Natural killer cell (primary cell): ENCODE data around the gene ADAMTS4. TPM values are rescaled to one million over a fixed set of nuclear protein-coding genes. Genes with fewer than 3 reads are reported as not detected.
A peak's percentile ranks its signal among the peaks of the same experiment; 100 is the strongest.

Source experiments
- ATAC-seq, 3 donors: fragments of 150-1000 bp in 2 of 3; fragments of 200-7000 bp in 1 of 3; cut with Tn5 transposase; 1 replicate in 1 of 3; 2 replicates in 2 of 3; pipeline ENCODE4 v1.10.0; 2021; ENCODE audit warnings: mild to moderate bottlenecking in 2 of 3, moderate library complexity in 2 of 3
- DNase-seq, 2 donors: peaks; one replicate each; pipeline versions ENCODE4 v3.0.0 to v3.0.0-alpha.2; 2013 to 2021; ENCODE audit warnings: mixed read lengths in 1 of 2
- H3K27ac ChIP-seq: one replicate; pipeline ENCODE4 v1.5.1; 2013; ENCODE audit warnings: mild to moderate bottlenecking, low read length
- H3K27me3 ChIP-seq: one replicate; pipeline ENCODE4 v1.6.1; 2013; ENCODE audit warnings: low read length; ENCODE audit not compliant: control insufficient read depth, insufficient read depth
- H3K36me3 ChIP-seq: one replicate; pipeline ENCODE4 v1.6.1; 2013; ENCODE audit warnings: low read length; ENCODE audit not compliant: control insufficient read depth, insufficient read depth
- H3K4me1 ChIP-seq: one replicate; pipeline ENCODE4 v1.6.1; 2013; ENCODE audit warnings: low read length; ENCODE audit not compliant: control insufficient read depth, insufficient read depth
- H3K4me3 ChIP-seq: one replicate; pipeline ENCODE4 v1.5.1; 2013; ENCODE audit warnings: low read length
- H3K9me3 ChIP-seq: one replicate; pipeline ENCODE4 v1.6.1; 2013; ENCODE audit warnings: low read length; ENCODE audit not compliant: control insufficient read depth, insufficient read depth
- H3K27ac Mint-ChIP-seq, 2 donors: one replicate each; pipeline ENCODE4 v1.8.0; 2022; ENCODE audit warnings: mild to moderate bottlenecking in 2 of 2, mixed read lengths in 2 of 2, moderate library complexity in 1 of 2
- H3K27me3 Mint-ChIP-seq, 2 donors: one replicate each; pipeline ENCODE4 v1.8.0; 2022; ENCODE audit warnings: low read depth in 2 of 2, mixed read lengths in 2 of 2
- H3K36me3 Mint-ChIP-seq: one replicate; pipeline ENCODE4 v1.8.0; 2022; ENCODE audit warnings: mixed read lengths
- H3K4me1 Mint-ChIP-seq, 2 donors: one replicate each; pipeline ENCODE4 v1.8.0; 2022; ENCODE audit warnings: mixed read lengths in 2 of 2
- H3K4me3 Mint-ChIP-seq: one replicate; pipeline ENCODE4 v1.8.0; 2022; ENCODE audit warnings: mild to moderate bottlenecking, moderate library complexity, mixed read lengths
- H3K9me3 Mint-ChIP-seq, 2 donors: one replicate each; pipeline ENCODE4 v1.8.0; 2022; ENCODE audit warnings: mixed read lengths in 2 of 2
- WGBS: methylation state at CpG from one replicate; pipeline ENCODE4 v1.1.7; 2013; ENCODE audit warnings: missing lambda C conversion rate; ENCODE audit not compliant: insufficient coverage; 5-methylcytosine and 5-hydroxymethylcytosine counted together
- intact Hi-C: fragments of 100-400 bp; cut with micrococcal nuclease; formaldehyde crosslinking; loops from one replicate; pipeline ENCODE4 v1.14.2; 2022
- total RNA-seq, 4 donors: library from RNA; stranded (reverse); fragments of 120-200 nt in 1 of 4; gene quantifications; one replicate each; pipeline versions ENCODE4 v1.2.3 to v1.2.4, GENCODE V29; 2013 to 2022
- TF ChIP-seq, protein P1 (sequence below): fragments of 200-600 bp; IDR thresholded peaks from one replicate; pipeline ENCODE4 v1.8.0; 2022; ENCODE audit warnings: antibody characterized with exemption

ADAMTS4 gene
- total RNA-seq, 3 donors from 2014 or later (not counting 1 experiment from before 2014, with no cell fraction given): 0.14 to 0.20 (median 0.14) TPM

DNA sequence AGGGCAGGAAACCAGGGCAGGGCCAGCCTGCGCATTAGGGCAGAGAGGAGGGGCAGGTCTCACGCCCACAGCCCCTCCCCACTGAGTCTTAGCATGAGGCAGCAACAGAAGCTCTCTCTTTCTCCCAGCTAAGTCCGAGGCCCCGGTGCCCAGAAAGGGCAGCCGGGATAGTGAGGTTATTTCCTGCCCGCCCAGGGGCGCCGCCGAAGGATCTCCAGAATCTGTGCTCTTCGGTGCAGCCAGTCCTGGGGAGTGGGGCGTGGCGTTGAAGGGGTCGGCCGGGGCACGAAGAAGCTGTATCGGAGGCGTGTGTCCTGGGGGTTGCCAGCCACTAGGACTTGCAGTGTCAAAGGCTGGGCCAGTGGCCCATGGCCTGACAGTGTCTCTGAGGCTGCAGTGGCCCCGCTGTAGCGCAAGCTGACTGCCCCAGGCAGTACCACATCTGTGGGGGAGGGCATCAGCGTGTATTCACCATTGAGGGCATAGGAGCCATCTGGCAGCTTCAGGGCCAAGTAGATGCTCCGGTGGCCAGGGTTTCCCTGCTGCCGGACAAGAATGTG is 7.8 kb downstream of the ADAMTS4 start:
- H3K27me3 Mint-ChIP-seq: no peaks in the 10 kb centered on the region
- H3K4me1 Mint-ChIP-seq: peaks cover 58 to 65% of the 10 kb centered on the region in 2 donors

DNA sequence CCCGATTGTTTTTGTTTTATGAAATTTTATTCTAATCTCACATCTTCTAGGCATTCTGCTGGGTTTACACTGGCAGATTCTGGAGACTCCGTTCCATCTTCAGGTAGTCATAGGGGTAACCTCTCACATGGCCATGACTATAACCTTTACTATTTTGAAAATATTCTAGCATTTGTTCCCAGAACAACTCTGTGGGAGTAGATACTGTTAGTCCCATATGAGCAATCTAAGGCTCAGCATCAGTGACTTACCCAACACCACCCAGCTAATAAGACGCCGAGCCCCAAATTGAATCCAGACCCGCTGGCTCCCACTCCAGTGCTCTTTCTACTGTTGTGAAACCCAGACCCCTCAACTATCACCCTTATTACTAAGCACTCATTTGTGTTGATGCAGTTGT is 9.8 kb downstream of the ADAMTS4 start:
- TF ChIP-seq, protein P1, sequence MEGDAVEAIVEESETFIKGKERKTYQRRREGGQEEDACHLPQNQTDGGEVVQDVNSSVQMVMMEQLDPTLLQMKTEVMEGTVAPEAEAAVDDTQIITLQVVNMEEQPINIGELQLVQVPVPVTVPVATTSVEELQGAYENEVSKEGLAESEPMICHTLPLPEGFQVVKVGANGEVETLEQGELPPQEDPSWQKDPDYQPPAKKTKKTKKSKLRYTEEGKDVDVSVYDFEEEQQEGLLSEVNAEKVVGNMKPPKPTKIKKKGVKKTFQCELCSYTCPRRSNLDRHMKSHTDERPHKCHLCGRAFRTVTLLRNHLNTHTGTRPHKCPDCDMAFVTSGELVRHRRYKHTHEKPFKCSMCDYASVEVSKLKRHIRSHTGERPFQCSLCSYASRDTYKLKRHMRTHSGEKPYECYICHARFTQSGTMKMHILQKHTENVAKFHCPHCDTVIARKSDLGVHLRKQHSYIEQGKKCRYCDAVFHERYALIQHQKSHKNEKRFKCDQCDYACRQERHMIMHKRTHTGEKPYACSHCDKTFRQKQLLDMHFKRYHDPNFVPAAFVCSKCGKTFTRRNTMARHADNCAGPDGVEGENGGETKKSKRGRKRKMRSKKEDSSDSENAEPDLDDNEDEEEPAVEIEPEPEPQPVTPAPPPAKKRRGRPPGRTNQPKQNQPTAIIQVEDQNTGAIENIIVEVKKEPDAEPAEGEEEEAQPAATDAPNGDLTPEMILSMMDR: no peak
- no peak overlapping the region for H3K27ac ChIP-seq
- ATAC-seq: no peak
- H3K27ac Mint-ChIP-seq: peak overlapping the region; percentile 73 to 95
- H3K4me1 Mint-ChIP-seq: peaks cover 63 to 66% of the 10 kb centered on the region in 2 donors
- no peaks in the 10 kb centered on the region for H3K36me3 ChIP-seq
- no peak for DNase-seq
- H3K4me3 ChIP-seq: no peak overlapping the region
- intact Hi-C loops: no loop called here
- no peak overlapping the region for H3K4me3 Mint-ChIP-seq
- H3K36me3 Mint-ChIP-seq: no peaks in the 10 kb centered on the region
- no peaks in the 10 kb centered on the region for H3K27me3 ChIP-seq
- H3K9me3 ChIP-seq: no peaks in the 10 kb centered on the region
- H3K27me3 Mint-ChIP-seq: no peaks in the 10 kb centered on the region
- peaks cover 65% of the 10 kb centered on the region for H3K4me1 ChIP-seq
- 94% methylated on average over 2 of the region's 5 CpGs for WGBS
- no peaks in the 10 kb centered on the region for H3K9me3 Mint-ChIP-seq

More for the DNA sequence above, 7.8 kb downstream of the ADAMTS4 start:
- TF ChIP-seq, protein P1: no peak
- Histone ChIP-seq H3K36me3 (no peaks in the 10 kb centered on the region), H3K27me3 (no peaks in the 10 kb centered on the region), H3K9me3 (no peaks in the 10 kb centered on the region), H3K4me3 (no peak overlapping the region), H3K4me1 (peaks cover 71% of the 10 kb centered on the region), H3K27ac (no peak overlapping the region)
- peak in 1 of 3 donors; percentile 26 for ATAC-seq
- Mint-ChIP-seq H3K9me3 (no peaks in the 10 kb centered on the region), H3K4me3 (no peak overlapping the region), H3K27ac (peak overlapping the region; percentile 21 to 59), H3K36me3 (no peaks in the 10 kb centered on the region)
- 92% methylated on average over 22 of the region's 22 CpGs for WGBS
- DNase-seq: no peak
- intact Hi-C loops: no loop called here

DNA sequence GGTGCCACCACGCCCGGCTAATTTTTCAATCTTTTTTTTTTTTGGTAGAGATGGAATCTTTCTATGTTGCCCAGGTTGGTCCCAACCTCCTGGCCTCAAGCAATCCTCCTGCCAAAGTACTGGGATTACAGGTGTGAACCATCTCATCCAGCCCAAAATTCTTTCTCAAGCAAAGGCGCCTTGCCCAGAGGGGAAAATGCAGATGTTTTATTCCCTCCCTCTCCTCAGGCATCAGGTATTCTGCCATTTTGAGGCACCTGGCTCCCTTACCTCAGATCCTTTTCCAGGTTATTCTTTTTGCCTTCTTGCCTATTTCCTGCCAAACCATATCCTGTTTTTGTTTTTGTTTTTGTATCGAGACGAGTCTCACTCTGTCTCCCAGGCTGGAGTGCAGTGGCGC is 10.5 kb downstream of the ADAMTS4 start:
- H3K9me3 Mint-ChIP-seq: no peaks in the 10 kb centered on the region
- Histone ChIP-seq H3K36me3 (no peaks in the 10 kb centered on the region), H3K27ac (peak overlapping the region; percentile 22), H3K4me3 (no peak overlapping the region), H3K9me3 (no peaks in the 10 kb centered on the region), H3K27me3 (no peaks in the 10 kb centered on the region), H3K4me1 (peaks cover 64% of the 10 kb centered on the region)
- peak overlapping the region; percentile 73 to 95 for H3K27ac Mint-ChIP-seq
- intact Hi-C loops: no loop called here
- no peak for ATAC-seq
- TF ChIP-seq, protein P1: no peak
- H3K27me3 Mint-ChIP-seq: no peaks in the 10 kb centered on the region
- H3K4me1 Mint-ChIP-seq: peaks cover 67 to 68% of the 10 kb centered on the region in 2 donors
- no peak for DNase-seq
- H3K36me3 Mint-ChIP-seq: no peaks in the 10 kb centered on the region
- no peak overlapping the region for H3K4me3 Mint-ChIP-seq
- WGBS: 78% methylated on average over 6 of the region's 6 CpGs

DNA sequence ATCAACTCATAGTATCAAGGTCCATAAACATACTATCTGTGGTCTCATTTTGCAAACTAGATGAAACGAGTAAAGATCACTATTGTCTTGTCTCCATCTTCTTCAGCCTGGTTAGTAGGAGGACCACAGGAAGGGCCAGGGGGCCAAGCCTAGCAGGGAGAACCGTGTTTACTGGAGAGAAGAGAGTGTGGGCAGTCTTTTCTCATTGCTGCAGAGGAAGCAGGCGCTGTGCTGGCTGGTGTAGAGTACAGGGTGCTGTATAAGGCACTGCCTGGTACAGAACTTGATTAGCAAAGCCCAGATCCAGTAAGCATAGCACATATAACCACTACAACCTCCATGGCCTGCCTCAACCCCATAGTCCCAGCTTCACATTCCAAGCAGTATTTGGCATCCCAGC is 11.5 kb downstream of the ADAMTS4 start:
- TF ChIP-seq, protein P1: no peak
- WGBS: 61% methylated on average over 3 of the region's 3 CpGs
- H3K36me3 Mint-ChIP-seq: no peaks in the 10 kb centered on the region
- H3K4me1 ChIP-seq: peaks cover 64% of the 10 kb centered on the region
- peaks cover 66 to 70% of the 10 kb centered on the region in 2 donors for H3K4me1 Mint-ChIP-seq
- DNase-seq: no peak
- ATAC-seq: no peak
- intact Hi-C loops: no loop called here
- no peaks in the 10 kb centered on the region for H3K36me3 ChIP-seq
- peak overlapping the region; percentile 95 to 97 for H3K27ac Mint-ChIP-seq
- no peak overlapping the region for H3K4me3 ChIP-seq
- peak overlapping the region; percentile 83 for H3K27ac ChIP-seq
- no peaks in the 10 kb centered on the region for H3K9me3 ChIP-seq
- H3K27me3 Mint-ChIP-seq: no peaks in the 10 kb centered on the region
- no peaks in the 10 kb centered on the region for H3K9me3 Mint-ChIP-seq
- H3K4me3 Mint-ChIP-seq: peak overlapping the region; percentile 37
- H3K27me3 ChIP-seq: no peaks in the 10 kb centered on the region
